ENCODE data around the gene XRN2.
A peak's percentile ranks its signal among the peaks of the same experiment; 100 is the strongest.

XRN2 gene, protein sequence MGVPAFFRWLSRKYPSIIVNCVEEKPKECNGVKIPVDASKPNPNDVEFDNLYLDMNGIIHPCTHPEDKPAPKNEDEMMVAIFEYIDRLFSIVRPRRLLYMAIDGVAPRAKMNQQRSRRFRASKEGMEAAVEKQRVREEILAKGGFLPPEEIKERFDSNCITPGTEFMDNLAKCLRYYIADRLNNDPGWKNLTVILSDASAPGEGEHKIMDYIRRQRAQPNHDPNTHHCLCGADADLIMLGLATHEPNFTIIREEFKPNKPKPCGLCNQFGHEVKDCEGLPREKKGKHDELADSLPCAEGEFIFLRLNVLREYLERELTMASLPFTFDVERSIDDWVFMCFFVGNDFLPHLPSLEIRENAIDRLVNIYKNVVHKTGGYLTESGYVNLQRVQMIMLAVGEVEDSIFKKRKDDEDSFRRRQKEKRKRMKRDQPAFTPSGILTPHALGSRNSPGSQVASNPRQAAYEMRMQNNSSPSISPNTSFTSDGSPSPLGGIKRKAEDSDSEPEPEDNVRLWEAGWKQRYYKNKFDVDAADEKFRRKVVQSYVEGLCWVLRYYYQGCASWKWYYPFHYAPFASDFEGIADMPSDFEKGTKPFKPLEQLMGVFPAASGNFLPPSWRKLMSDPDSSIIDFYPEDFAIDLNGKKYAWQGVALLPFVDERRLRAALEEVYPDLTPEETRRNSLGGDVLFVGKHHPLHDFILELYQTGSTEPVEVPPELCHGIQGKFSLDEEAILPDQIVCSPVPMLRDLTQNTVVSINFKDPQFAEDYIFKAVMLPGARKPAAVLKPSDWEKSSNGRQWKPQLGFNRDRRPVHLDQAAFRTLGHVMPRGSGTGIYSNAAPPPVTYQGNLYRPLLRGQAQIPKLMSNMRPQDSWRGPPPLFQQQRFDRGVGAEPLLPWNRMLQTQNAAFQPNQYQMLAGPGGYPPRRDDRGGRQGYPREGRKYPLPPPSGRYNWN

DNA sequence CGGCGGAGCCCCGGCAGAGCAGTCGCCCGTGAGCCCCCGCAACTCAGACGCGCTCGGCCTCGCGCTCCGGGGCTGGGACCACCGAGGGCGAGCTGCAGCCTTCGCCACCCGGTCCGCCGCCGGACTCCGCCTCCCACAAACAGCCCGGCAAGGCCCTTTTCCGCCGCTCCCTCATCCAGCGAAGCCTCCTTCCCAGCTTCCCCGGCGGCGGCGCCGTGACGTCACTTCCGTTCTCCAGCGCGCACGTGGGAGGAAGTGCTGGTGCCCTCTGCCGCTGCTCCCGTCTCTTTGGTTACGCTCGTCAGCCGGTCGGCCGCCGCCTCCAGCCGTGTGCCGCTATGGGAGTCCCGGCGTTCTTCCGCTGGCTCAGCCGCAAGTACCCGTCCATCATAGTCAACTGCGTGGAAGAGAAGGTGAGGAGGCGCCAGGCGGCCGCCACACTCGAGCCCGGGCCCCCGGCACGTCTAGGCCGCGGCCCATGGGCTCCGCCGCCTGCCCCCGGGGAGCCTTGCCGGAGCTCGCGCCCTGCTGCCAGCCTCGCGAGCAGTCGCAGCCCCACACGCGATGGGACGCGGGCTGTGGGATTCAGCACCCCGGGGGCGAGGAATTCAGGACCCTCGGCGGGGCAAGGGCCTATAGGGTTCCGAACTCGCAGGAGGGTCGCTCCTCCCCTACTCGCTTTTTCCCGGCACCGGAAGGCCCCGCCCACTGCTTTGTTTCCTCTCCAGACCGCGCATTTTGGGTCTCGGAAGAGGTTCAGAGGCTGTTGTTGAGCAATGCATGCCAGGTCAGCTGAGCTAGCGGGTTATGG, at the start of gene XRN2:
Gene XRN2, plus strand, starts transcription at position 271 of the 811 bp plus-strand sequence. Its CDS starts 68 bp downstream, at position 339.
- peak; percentile 81 for DNase-seq (ENCODE audit: low read depth)

DNA sequence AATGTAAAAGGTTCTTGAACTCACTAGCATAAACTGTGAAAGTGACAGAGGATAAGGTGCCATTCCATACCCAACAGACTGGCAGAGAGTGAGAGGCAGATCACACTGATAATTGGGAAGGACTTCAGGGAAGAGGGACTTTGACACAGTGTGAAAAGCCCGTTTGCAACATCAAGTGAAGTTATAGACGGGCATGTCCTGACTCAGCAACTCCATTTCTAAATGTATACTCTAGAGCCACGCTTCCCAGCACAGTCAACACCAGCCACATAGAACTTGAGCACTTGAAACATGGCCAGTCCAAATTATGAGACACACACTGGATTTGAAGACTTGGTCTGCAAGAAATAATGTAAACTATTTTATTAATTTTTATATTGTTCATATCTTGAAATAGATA, 45.9 kb upstream of the XRN2 start:
- no peak for DNase-seq (ENCODE audit: low read depth)

DNA sequence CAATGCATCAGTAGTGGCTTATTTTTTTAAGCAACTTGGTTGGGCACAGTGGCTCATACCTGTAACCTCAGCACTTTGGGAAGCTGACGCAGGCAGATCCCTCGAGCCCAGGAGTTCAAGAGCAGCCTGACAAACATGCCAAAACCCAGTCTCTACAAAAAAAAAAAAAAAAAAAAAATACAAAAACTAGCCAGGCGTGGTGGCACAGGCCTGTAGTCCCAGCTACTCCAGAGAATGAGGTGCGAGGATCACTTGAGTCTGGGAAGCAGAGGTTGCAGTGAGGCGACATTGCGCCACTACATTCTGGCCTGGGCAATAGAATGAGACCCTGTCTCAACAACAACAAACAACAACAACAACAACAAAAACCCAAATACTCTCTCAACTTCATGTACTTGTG, 44.7 kb upstream of the XRN2 start:
- no peak for DNase-seq (ENCODE audit: low read depth)

DNA sequence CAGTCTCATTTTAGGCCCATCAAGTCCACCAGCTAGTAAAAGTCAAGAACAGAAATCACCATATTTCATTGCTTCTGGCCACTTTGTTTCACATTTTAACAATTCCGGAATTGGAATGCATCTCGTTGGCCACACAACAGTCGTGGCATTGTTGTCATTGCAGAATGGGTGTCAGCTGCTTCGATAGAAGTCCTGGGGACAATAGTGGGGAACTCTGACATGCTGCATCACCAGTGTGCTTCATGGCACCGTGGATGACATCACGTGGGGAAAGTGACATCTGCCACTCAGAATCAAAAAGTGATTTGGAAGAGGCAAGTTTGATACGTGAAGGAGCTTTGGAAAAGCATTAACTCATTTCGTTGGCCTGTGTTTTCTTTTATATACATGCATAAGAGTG, 43.8 kb upstream of the XRN2 start:
- DNase-seq (ENCODE audit: low read depth), result no peak

DNA sequence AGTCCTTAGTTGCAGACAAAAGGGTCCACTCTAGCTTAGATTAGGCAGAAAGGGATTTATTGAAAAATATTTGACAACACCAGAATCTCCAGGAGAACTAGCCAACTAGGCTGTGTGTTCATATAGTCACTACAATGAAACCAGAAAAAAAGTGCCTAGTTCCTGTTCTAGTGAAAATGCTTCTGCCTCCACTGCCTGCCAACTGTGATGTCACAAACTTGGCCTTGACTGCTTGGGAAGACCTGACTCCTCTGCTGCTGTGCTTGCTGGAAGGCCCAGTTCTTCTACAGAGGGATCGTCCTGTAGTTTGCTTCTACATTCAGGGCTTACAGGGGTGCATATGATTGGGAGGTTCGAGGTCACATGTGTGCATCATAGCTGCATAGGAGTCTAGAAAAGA, 40.3 kb upstream of the XRN2 start:
- DNase-seq (ENCODE audit: low read depth), result no peak

DNA sequence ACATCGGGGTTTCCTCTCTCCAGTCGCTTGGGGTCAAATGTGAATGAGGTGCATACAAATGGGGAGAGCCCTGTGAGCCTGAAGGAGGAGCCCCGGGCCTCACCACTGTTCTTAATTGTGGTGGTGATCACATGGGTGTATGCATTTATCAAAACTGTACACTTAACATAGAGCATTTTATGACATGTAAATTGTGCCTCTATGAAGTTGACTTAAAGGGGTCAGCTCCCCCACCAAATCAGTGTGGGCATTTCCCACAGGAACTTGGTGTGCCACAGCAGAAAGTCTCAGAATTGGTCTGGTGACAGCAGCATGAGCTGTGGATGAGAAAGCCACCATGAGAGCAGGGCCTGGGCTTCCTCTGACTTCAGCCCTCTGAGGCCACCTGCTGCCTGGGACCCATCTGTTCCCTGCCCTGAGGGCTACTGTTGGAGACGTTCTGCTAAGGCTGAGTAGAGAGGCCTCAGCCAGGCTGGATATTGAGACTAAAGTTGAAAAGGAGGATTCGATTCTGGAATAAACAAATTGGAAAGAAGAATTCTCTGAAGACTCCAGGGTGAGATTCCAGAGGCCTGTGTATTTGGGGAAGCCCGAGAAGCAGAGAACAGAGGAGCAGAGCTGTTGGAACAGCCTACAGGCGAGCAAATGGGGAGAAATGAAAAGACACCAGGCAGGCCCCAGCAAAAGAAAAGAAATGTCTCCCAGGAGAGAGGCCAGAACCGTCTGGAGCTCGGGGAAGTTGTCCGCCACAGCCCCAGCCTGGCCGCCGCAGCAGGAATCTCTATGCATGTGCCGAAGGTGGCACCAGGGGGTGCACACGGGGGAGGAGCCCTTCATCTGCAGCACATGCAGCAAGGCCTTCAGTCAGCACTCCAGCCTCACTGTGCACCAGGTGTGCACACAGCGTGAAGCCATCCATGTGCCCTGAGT, 37.6 kb upstream of the XRN2 start:
- no peak for DNase-seq (ENCODE audit: low read depth)

DNA sequence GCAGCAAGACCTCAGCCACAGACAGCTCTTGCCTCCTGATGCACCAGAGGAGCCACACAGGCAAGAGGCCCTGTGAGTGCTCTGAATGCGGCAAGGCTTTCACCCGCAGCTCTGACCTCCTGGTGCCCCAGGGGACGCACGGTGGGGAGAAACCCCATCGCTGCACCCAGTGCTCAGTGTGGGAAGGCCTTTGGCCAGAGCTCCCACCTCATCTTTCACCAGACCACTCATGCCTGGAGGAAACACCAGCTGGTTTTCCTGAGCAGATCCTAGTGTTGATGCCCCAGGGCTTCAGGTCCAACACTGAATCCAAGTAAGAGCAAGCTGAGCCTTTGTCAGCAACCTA, 37.0 kb upstream of the XRN2 start:
- DNase-seq (ENCODE audit: low read depth), result no peak

DNA sequence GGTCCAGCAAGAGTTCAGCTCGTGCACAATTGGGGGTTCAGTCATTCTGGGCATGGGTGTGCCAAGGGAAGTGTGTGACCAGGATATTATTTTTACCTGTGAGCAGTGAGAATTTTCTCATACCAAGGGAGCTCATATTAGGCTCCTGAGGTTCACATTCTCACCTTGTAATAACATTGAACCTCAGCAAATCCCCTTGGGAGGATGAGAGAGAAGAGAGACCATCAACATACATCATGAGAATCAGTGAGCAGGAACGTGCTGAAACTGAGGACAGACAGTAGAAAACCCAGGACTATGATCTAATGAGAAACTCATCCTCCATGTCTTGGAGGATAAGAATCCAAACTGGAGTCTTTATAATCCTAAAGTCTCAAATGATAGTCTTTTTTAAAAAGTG, 33.4 kb upstream of the XRN2 start:
- DNase-seq (ENCODE audit: low read depth), result no peak

DNA sequence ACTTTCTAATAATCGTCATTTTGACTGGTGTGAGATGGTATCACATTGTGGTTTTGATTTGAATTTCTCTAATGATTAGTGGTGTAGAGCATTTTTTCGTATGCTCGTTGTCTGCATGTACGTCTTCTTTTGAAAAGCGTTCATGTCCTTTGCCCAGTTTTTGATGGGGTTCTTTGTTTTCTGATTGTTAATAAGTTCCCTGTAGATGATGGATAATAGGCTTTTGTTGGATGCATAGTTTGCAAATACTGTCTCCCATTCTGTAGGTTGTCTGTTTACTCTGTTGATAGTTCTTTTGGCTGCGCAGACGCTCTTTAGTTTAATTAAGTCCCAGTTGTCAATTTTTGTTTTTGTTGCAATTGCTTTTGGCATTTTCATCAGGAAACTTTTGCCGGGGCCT, 32.3 kb upstream of the XRN2 start:
- no peak for DNase-seq (ENCODE audit: low read depth)

DNA sequence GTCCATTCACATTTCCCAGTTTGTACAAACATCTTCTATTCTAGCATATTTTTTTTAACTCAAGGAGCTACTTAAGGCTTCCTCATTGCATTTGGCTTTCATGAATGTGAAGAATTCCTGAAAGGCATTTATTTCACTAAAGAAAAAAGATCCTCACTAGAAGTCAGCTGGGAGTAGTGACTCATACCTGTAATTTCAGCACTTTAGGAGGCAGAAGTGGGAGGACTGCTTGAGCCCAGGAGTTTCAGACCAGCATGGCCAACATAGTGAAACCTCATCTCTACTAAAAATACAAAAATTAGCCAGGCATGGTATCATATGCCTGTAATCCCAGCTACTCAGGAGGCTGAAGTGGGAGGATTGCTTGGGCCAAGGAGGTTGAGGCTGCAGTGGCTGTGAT, 30.9 kb upstream of the XRN2 start:
- no peak for DNase-seq (ENCODE audit: low read depth)

DNA sequence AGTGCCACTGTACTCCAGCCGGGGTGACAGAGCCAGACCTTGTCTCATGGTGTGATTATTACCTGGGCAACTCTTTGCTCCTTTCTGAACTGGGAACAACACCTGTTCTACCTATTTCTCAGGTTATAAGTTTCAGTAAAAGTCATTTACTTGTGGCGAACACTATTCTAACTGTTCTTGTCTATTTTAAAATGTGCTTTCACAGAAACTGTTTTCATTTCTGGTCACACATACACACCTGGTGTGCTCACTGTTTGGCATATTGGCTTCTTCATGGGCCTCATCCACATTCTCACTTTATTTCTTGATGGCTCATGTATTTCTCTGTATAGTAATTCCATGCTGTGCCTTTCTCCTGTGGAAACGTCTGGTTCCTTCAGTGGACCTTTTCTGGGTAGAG, 30.5 kb upstream of the XRN2 start:
- DNase-seq (ENCODE audit: low read depth), result no peak

DNA sequence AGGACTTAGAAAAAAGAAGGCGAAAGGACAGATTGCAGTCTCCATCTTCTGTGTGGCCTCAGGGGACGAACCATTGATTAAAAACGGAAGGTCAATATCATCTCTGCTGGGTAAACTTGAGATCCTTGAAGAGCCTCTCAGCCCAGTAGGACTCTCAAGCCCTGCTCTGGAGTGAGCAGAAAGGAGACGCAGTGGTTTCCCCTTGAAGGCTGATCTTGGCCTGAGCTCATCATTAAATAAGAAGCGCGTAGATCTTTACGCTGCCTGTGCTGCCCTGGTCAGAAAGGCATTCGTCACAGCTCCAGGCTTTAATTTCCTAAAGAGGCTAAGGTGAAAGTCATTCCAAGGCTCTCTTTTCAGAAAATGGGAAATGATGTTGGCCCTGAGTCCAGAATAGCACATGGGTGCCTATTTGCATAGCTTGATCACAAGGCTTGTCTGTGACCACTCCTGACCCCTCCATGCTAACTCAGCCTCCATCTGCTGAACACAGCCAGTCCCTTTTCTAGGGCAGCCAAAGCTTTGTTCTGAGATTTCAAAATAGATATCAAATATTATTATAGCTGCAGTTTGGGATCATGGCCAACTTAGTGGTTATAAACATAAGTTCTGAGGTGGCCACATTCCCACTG, 29.3 kb upstream of the XRN2 start:
- DNase-seq (ENCODE audit: low read depth), result no peak

DNA sequence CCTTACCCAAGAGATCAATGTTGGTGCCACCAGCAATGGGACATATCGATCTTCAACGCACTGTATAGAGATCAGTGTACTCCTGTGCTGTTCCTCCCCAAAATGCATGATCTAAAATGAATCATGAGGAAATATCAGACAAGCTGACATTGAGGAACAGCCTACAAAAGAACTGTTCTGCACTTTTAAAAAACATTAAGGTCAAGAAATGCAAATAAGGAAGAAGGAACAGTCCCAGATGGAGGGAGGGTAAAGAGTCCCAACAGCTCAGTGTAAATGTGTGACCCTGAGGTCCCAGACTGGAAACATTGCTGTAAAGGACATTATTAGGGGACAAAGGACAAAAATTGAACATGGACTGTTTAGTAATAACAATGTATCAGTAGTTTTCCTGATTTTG, 24.3 kb upstream of the XRN2 start:
- DNase-seq (ENCODE audit: low read depth), result no peak

DNA sequence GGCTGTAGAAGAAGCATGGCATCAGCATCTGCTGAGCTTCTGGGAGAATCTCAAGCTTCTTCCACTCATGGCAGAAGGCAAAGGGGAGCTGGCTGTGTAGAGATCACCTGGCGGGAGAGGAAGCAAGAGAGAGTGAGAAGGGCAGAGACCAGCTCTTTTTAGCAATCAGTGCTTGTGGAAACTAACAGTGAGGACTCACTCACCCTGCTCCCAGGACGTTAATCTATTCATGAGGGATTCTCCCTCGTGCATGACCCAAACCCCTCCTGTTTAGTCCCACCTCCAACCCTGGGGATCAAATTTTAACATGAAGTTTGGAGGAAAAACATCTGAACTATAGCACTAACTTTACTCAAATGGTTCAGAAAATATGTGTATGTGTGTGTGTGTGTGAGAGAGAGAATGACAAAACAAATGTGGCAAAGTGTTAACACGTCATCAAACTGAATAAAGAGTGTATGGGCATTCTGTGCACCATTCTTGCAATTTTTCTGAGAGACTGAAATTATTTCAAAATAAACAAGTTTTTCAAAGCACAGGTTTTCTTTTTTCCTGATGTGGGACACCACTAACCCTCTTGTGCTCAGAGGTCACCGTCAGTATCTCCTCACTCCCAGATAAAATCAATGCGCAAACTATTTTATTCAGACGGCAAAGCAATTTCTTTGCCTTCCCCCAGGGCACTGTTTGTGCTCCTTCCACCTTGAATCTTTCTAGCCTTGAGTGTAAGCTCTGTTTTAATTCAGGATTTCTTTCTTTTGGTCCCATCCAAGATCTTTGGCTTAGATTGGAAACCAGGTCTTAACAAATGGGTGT, 23.2 kb upstream of the XRN2 start:
- DNase-seq (ENCODE audit: low read depth), result no peak

DNA sequence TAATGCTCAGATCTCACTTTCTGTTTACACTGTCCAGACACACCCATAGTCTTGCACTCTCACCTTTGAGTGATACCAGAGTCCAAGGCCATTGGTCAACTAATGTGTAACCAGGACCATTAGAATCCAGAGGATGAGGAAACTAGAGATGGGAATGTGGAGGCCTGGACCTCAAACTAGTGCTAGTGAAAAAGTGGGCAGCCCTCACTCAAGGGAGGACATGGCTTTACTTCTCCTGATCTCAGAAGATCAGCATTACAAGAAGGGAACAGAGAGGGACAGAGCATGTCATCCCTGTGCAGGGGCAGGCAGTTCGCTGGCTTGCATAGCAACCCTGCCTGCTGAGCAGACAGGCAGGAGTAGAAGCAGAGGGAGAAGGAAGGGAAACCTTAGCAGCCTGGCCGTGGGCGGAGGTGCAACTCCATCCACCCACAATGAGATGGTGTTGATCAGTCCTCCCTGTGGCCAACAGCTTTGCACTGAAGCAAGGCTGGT, 22.6 kb upstream of the XRN2 start:
- DNase-seq (ENCODE audit: low read depth), result no peak

DNA sequence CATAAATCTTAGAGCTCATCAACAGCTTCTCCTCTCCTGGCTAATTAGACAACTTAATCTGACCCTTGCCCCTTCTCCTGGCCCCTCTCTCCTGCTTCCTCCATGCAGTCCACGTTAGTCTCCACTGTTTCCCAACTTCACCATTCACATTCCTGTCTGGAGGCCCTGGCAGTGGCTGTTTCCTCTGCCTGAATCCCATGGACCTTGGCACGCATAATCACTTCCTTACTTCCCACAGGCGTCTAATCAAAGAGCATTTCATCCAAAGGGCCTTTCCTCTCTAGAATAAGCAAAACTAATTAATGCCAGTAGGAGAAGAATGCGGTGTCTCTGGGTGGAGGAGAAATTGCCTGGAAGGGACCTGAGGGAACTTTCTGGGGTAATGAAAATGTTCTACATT, 16.4 kb upstream of the XRN2 start:
- DNase-seq (ENCODE audit: low read depth), result no peak

DNA sequence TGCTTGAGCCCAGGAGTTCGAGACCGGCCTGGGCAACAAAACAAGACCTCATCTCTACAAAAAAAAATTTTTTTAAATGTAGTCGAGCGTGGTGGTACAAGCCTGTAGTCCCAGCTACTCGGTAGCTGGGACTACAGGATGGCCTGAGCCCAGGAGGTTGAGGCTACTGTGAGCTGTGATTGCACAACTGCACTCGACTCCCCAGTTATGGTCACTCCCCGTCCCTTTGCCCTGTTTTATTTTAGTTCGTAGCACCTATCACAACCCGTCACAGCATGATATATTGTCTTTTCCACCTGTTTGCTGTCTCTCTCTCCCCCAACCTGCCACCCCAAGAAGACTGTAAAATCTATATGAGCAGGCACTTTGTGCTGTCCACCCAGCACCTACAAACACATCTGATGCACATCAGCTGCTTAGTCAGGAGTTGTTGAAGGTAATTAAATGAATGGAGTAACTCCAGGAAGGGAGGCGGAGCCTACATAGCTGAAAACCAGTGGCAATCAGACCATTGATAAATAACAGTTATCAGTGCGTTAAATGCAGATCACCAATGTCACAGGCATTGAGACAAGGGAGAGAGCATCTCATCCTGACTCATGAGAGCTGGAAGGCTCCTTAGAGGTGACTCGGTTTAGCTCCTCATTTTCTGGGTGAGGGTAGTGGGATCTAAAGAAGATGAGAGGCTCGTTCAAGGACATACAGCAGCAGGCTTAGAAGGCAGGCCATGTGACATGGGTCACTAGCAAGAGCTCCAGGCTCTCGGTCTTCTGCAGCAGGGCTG, 14.4 kb upstream of the XRN2 start:
- DNase-seq (ENCODE audit: low read depth), result no peak

DNA sequence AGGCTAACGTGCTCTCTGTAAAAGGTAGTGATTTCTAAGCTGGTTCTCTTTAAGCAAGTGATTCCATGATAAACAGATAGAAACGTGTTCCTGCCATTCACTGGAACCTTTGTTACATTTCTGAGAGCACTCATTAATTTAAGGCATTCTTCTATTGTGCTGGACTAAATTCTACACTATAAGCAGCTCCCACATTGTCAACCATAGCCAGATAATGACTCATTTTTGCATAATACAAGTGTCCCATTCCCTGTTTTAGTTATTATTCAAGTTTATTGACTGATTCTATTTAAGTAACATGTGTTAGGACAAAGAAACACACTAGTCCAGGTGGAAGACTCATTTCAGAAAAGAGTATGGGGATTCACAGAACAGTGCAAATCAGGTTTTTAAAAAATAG, 13.5 kb upstream of the XRN2 start:
- DNase-seq (ENCODE audit: low read depth), result no peak

DNA sequence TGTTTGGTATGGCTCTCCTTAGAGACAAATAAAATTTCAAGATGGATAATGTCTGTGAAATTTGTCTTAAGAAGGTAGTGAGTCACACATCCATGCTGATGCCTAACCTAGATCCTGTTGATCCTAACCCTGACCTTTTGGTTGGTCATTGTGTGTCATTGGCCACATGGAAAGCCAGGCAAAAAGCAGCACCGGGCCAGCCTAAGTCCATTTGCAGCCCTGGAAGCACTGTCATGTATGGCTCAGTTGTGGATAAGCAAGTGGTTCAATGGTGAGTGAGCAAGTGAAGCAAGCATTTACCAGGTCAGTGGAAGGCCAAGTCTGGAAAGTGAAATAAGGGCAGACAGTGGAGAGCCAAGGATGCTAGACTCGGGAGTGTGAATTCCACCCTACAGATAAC, 12.1 kb upstream of the XRN2 start:
- no peak for DNase-seq (ENCODE audit: low read depth)

All from HS-27A (cell line).